Activated naive CD8-positive, alpha-beta T cell treated with anti-CD3 and anti-CD28 coated beads, Interleukin-2, amount 50 U/mL, for 16 hours (primary cell): ENCODE data around the gene OR4D2.
"Not testable (repeated sequence)": the region's sequence is repeated elsewhere in the genome, so short reads cannot be mapped to it uniquely, and the experiment has no call there.

Experiments used
- DNase-seq: peaks from one replicate; pipeline ENCODE4 v3.0.0-alpha.2; 2020; ENCODE audit warnings: low read depth, low spot score

Gene OR4D2

GRCh38 chr17:58166682-58167081 lies at the start of gene OR4D2:
Gene OR4D2 (plus strand): TSS chr17:58166982. CDS start chr17:58169656, 2,674 bp downstream.
- DNase-seq = no peak

GRCh38 chr17:58117382-58117781 lies 49.4 kb upstream of the OR4D2 start:
- DNase-seq = no peak

- no peak for DNase-seq
Observed at GRCh38 chr17:58119491-58119890, 47.3 kb upstream of the OR4D2 start.

- DNase-seq = no peak
Observed at GRCh38 chr17:58120195-58120822, 46.5 kb upstream of the OR4D2 start.

- no peak for DNase-seq
Observed at GRCh38 chr17:58121925-58122324, 44.9 kb upstream of the OR4D2 start.

- no peak for DNase-seq
Observed at GRCh38 chr17:58127846-58128245, 38.9 kb upstream of the OR4D2 start.

- DNase-seq = not testable (repeated sequence)
Observed at GRCh38 chr17:58132697-58133096, 34.1 kb upstream of the OR4D2 start.

GRCh38 chr17:58136669-58137279 lies 30.0 kb upstream of the OR4D2 start:
- DNase-seq = no peak

GRCh38 chr17:58141505-58141904 lies 25.3 kb upstream of the OR4D2 start:
- DNase-seq = no peak

- not testable (repeated sequence) for DNase-seq
Observed at GRCh38 chr17:58143335-58143734, 23.4 kb upstream of the OR4D2 start.

GRCh38 chr17:58144801-58145200 lies 22.0 kb upstream of the OR4D2 start:
- no peak for DNase-seq

- no peak for DNase-seq
Observed at GRCh38 chr17:58147930-58148434, 18.8 kb upstream of the OR4D2 start, which contains the start of gene OR4D1. Gene OR4D1 (plus strand): TSS chr17:58148384. CDS start chr17:58155154, 6,770 bp downstream.

GRCh38 chr17:58148609-58149008 lies 18.2 kb upstream of the OR4D2 start:
- no peak for DNase-seq

GRCh38 chr17:58150394-58150793 lies 16.4 kb upstream of the OR4D2 start:
- no peak for DNase-seq

GRCh38 chr17:58153046-58153445 lies 13.7 kb upstream of the OR4D2 start:
- no peak for DNase-seq

- DNase-seq = no peak
Observed at GRCh38 chr17:58153671-58154070, 13.1 kb upstream of the OR4D2 start.

GRCh38 chr17:58156839-58157803 lies 9.7 kb upstream of the OR4D2 start:
- DNase-seq = peak; percentile 12

GRCh38 chr17:58158181-58158580 lies 8.6 kb upstream of the OR4D2 start:
- DNase-seq = no peak

GRCh38 chr17:58161566-58161965 lies 5.2 kb upstream of the OR4D2 start:
- DNase-seq = no peak

GRCh38 chr17:58165981-58166380 lies 801 bp upstream of the OR4D2 start:
- DNase-seq = no peak

- no peak for DNase-seq
Observed at GRCh38 chr17:58170622-58171021, 3.8 kb downstream of the OR4D2 start.
